B cell (primary cell): ENCODE results near the gene CEP164. TPM values are rescaled to one million over a fixed set of nuclear protein-coding genes. Genes with fewer than 3 reads are reported as not detected.

Experiments
- ATAC-seq: fragments of 200-7000 bp; cut with Tn5 transposase; one replicate; pipeline ENCODE4 v1.10.0; 2021; ENCODE audit warnings: low read depth, mild to moderate bottlenecking, moderate number of reproducible peaks, moderate library complexity
- CTCF ChIA-PET: fragments of 350-600 bp; sonication (Branson Sonifier 250); formaldehyde crosslinking; loops from one replicate; lab custom pipeline; 2021; ENCODE audit warnings: antibody characterized with exemption, inconsistent platforms; lab: Charles Lee
- POLR2A ChIA-PET: fragments of 350-600 bp; sonication (Branson Sonifier 250); formaldehyde crosslinking; loops from one replicate; lab custom pipeline; 2021; ENCODE audit warnings: antibody characterized with exemption; lab: Charles Lee
- DNase-seq: peaks from one replicate; pipeline ENCODE4 v3.0.0; 2013
- H2AFZ ChIP-seq: 2 replicates; pipeline ENCODE4 v1.6.1; 2012; ENCODE audit warnings: mild to moderate bottlenecking, low read depth, low read length; ENCODE audit not compliant: insufficient read depth, poor library complexity, severe bottlenecking
- H3K27ac ChIP-seq, 2 donors: 1 replicate in 1 of 2; 2 replicates in 1 of 2; pipeline ENCODE4 v1.5.1; 2012 to 2013; ENCODE audit warnings: low read length in 2 of 2, mild to moderate bottlenecking in 2 of 2, moderate library complexity in 1 of 2
- H3K27me3 ChIP-seq, 4 experiments: fragments of 200-600 bp in 1 of 4; sonication (generic) in 1 of 4; replicated peaks in 1 of 4; 1 replicate in 2 of 4; 2 replicates in 2 of 4; pipeline versions ENCODE4 v1.6.1 to v1.7.0; 2013 to 2016; ENCODE audit warnings: low read length in 3 of 4, mild to moderate bottlenecking in 2 of 4, mixed read lengths in 1 of 4, moderate library complexity in 1 of 4; ENCODE audit not compliant: insufficient read depth in 4 of 4, control insufficient read depth in 3 of 4; ENCODE audit errors: control extremely low read depth in 1 of 4
- H3K36me3 ChIP-seq, 2 experiments: replicated peaks in 1 of 2; 1 replicate in 1 of 2; 2 replicates in 1 of 2; pipeline versions ENCODE4 v1.6.1 to v1.7.1; 2013; ENCODE audit warnings: low read length in 1 of 2; ENCODE audit not compliant: insufficient read depth in 2 of 2, control insufficient read depth in 1 of 2; ENCODE audit errors: control extremely low read depth in 1 of 2, extremely low read depth in 1 of 2
- H3K4me1 ChIP-seq, 2 donors: fragments of 200-600 bp in 1 of 2; sonication (generic) in 1 of 2; 1 replicate in 1 of 2; 2 replicates in 1 of 2; pipeline versions ENCODE4 v1.5.1 to v1.6.1; 2013 to 2017; ENCODE audit warnings: low read length in 2 of 2; ENCODE audit not compliant: control insufficient read depth in 2 of 2, insufficient read depth in 2 of 2
- H3K4me2 ChIP-seq: replicated peaks from 2 replicates; pipeline ENCODE3; 2012; ENCODE audit warnings: mild to moderate bottlenecking, low read depth, low read length; ENCODE audit not compliant: poor library complexity, severe bottlenecking
- H3K4me3 ChIP-seq, 5 experiments: fragments of 200-600 bp in 1 of 5; sonication (generic) in 1 of 5; 1 replicate in 3 of 5; 2 replicates in 2 of 5; pipeline versions ENCODE4 v1.5.1 to v1.7.0; 2011 to 2016; ENCODE audit warnings: low read length in 4 of 5, mild to moderate bottlenecking in 4 of 5, low read depth in 2 of 5, control low read depth in 1 of 5, moderate library complexity in 1 of 5; ENCODE audit not compliant: insufficient read depth in 1 of 5; ENCODE audit errors: control extremely low read depth in 1 of 5, extremely low read depth in 1 of 5
- H3K79me2 ChIP-seq: fragments of 200-600 bp; sonication (generic); one replicate; pipeline ENCODE4 v1.6.0; 2016; ENCODE audit warnings: low read length; ENCODE audit not compliant: control insufficient read depth, insufficient read depth
- H3K9ac ChIP-seq: fragments of 200-600 bp; sonication (generic); 2 replicates; pipeline ENCODE4 v1.6.1; 2017; ENCODE audit warnings: mild to moderate bottlenecking, low read length, moderate library complexity
- H3K9me3 ChIP-seq, 3 donors: one replicate each; pipeline versions ENCODE4 v1.6.1 to v1.7.1; 2013; ENCODE audit warnings: low read length in 2 of 3; ENCODE audit not compliant: control insufficient read depth in 2 of 3, insufficient read depth in 1 of 3; ENCODE audit errors: control extremely low read depth in 1 of 3
- H4K20me1 ChIP-seq: 2 replicates; pipeline ENCODE4 v1.6.0; 2012; ENCODE audit warnings: mild to moderate bottlenecking, low read length; ENCODE audit not compliant: insufficient read depth, control insufficient read depth, poor library complexity, severe bottlenecking
- H3K27ac Mint-ChIP-seq: one replicate; pipeline ENCODE4 v1.8.0; 2021; ENCODE audit warnings: mixed read lengths
- H3K27me3 Mint-ChIP-seq: one replicate; pipeline ENCODE4 v1.8.0; 2021; ENCODE audit warnings: mixed read lengths
- H3K4me1 Mint-ChIP-seq: one replicate; pipeline ENCODE4 v1.8.0; 2021; ENCODE audit warnings: mixed read lengths
- H3K4me3 Mint-ChIP-seq: one replicate; pipeline ENCODE4 v1.8.0; 2021; ENCODE audit warnings: mixed read lengths
- H3K9me3 Mint-ChIP-seq: one replicate; pipeline ENCODE4 v1.8.0; 2022; ENCODE audit warnings: mixed read lengths; ENCODE audit not compliant: insufficient read depth
- CTCF ChIP-seq: fragments of 200-600 bp; IDR thresholded peaks from one replicate; pipeline ENCODE4 v1.8.0; 2022; ENCODE audit warnings: antibody characterized with exemption, mild to moderate bottlenecking
- EZH2 ChIP-seq: IDR thresholded peaks from 2 replicates; pipeline ENCODE4 v1.6.1; 2012; ENCODE audit warnings: borderline replicate concordance, low read depth, mild to moderate bottlenecking, moderate library complexity, low read length; ENCODE audit not compliant: insufficient read depth, poor library complexity, severe bottlenecking
- WGBS: methylation state at CpG from one replicate; pipeline ENCODE4 v1.1.5; 2013; ENCODE audit warnings: missing lambda C conversion rate; ENCODE audit not compliant: insufficient coverage; 5-methylcytosine and 5-hydroxymethylcytosine counted together
- intact Hi-C: fragments of 100-400 bp; cut with micrococcal nuclease; formaldehyde crosslinking; loops from one replicate; pipeline ENCODE4 v1.10.0; 2022
- polyA plus RNA-seq: library from polyadenylated mRNA; depleted of rRNA; stranded (reverse); fragments of >200 nt; gene quantifications from 2 replicates; pipeline ENCODE4 v1.2.3, GENCODE V29; 2012
- total RNA-seq, 2 donors: library from RNA; stranded (reverse); fragments of 120-200 nt in 1 of 2; gene quantifications; 1 replicate in 1 of 2; 2 replicates in 1 of 2; pipeline versions ENCODE4 v1.2.3 to v1.2.4, GENCODE V29; 2013 to 2022

Gene CEP164
- total and polyA plus RNA-seq, 2 donors (not counting 1 experiment from before 2014, with no cell fraction given): 31.5 to 54.8 TPM

GRCh38 chr11:117412653-117413275 lies 85.1 kb downstream of the CEP164 start:
- Mint-ChIP-seq H3K4me1 (no peaks in the 10 kb centered on the region), H3K9me3 (no peaks in the 10 kb centered on the region), H3K4me3 (no peak overlapping the region), H3K27me3 (peaks cover 4% of the 10 kb centered on the region), H3K27ac (no peak overlapping the region)
- ATAC-seq (no peak), DNase-seq (no peak)
- WGBS: 87% methylated on average over 6 of the region's 8 CpGs
- intact Hi-C loops: no loop called here
- H3K27ac ChIP-seq: no peak overlapping the region
- H2AFZ ChIP-seq: no peak overlapping the region
- ChIA-PET CTCF (interaction anchor here (1.4 kb wide), 1 partner anchor 13 kb away, joined by 5 read pairs; no protein-coding TSS in a partner anchor), POLR2A (no interaction called here)
- no peak for TF ChIP-seq EZH2
- TF ChIP-seq CTCF: no peak
- H3K9me3 ChIP-seq: no peaks in the 10 kb centered on the region
- peaks cover 0 to 19% of the 10 kb centered on the region in 2 experiments for H3K36me3 ChIP-seq
- no peaks in the 10 kb centered on the region for H3K27me3 ChIP-seq
- no peaks in the 10 kb centered on the region for H3K4me1 ChIP-seq
- H3K4me2 ChIP-seq: no peak overlapping the region
- H3K4me3 ChIP-seq: no peak overlapping the region
- no peaks in the 10 kb centered on the region for H3K79me2 ChIP-seq
- no peaks in the 10 kb centered on the region for H4K20me1 ChIP-seq
- H3K9ac ChIP-seq: no peak overlapping the region

DNA sequence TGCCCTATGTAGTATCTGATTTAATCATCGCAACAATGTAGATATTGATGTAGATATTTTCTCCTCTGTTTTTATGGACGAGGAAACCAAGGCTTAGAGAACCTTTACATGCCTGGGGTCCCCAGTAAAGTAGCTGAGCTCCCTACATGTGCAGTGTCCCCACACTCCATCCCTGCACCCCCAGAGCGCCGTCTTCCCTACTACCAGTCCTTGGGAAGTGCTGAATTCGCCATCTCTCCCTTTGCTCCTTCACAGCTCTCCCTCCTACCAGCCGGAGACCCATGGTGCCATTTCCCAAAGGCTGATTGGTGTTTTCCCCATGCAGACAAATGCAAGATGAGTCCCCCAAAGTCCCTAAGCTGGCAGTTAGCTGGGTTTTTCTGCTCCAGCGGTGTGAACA lies 86.0 kb downstream of the CEP164 start:
- POLR2A ChIA-PET: no interaction called here
- Mint-ChIP-seq H3K27me3 (peaks cover 7% of the 10 kb centered on the region), H3K4me3 (no peak overlapping the region), H3K4me1 (no peaks in the 10 kb centered on the region), H3K9me3 (no peaks in the 10 kb centered on the region), H3K27ac (no peak overlapping the region)
- Histone ChIP-seq H3K4me1 (no peaks in the 10 kb centered on the region), H3K27ac (no peak overlapping the region), H3K9me3 (peaks cover 0 to 2% (median 0%) of the 10 kb centered on the region in 3 donors), H3K36me3 (peaks cover 0 to 11% of the 10 kb centered on the region in 2 experiments), H3K9ac (no peak overlapping the region), H4K20me1 (no peaks in the 10 kb centered on the region), H3K4me2 (no peak overlapping the region), H3K79me2 (no peaks in the 10 kb centered on the region), H3K4me3 (no peak overlapping the region), H2AFZ (no peak overlapping the region), H3K27me3 (no peaks in the 10 kb centered on the region)
- ATAC-seq: no peak
- TF ChIP-seq CTCF: no peak
- TF ChIP-seq EZH2: no peak
- WGBS: 96% methylated on average over 6 of the region's 7 CpGs
- CTCF ChIA-PET: no interaction called here
- intact Hi-C loops: no loop called here
- DNase-seq: no peak
